Right lobe of liver (tissue), 6 donors: Measurements from ENCODE around the gene GJC1. TPM values are rescaled to one million over a fixed set of nuclear protein-coding genes. Genes with fewer than 3 reads are reported as not detected.

ENCODE experiments used
- ATAC-seq, 4 donors: fragments of 200-7000 bp; cut with Tn5 transposase; one replicate each; pipeline ENCODE4 v1.9.1; 2020; ENCODE audit warnings: mild to moderate bottlenecking in 4 of 4, moderate library complexity in 4 of 4
- DNase-seq, 3 donors: peaks; one replicate each; pipeline ENCODE4 v3.0.0-alpha.2; 2020
- H3K27ac ChIP-seq, 3 donors: fragments of 200-600 bp; one replicate each; pipeline ENCODE4 v1.8.0; 2022
- H3K27me3 ChIP-seq, 2 donors: fragments of 200-600 bp; one replicate each; pipeline ENCODE4 v1.8.0; 2022
- H3K36me3 ChIP-seq, 4 donors: fragments of 200-600 bp; sonication (generic) in 1 of 4; one replicate each; pipeline versions ENCODE4 v1.5.1 to v1.8.0; 2017 to 2022; ENCODE audit warnings: control low read depth in 1 of 4
- H3K4me1 ChIP-seq, 4 donors: fragments of 200-600 bp; sonication (generic) in 1 of 4; one replicate each; pipeline versions ENCODE4 v1.5.1 to v1.8.0; 2017 to 2022; ENCODE audit warnings: control low read depth in 1 of 4
- H3K4me3 ChIP-seq, 3 donors: fragments of 200-600 bp; one replicate each; pipeline ENCODE4 v1.8.0; 2022
- H3K9me3 ChIP-seq, 4 donors: fragments of 200-600 bp; sonication (generic) in 1 of 4; one replicate each; pipeline versions ENCODE4 v1.5.1 to v1.8.0; 2017 to 2022; ENCODE audit warnings: control low read depth in 1 of 4
- POLR2A ChIP-seq: fragments of 450-650 bp; IDR thresholded peaks from one replicate; pipeline ENCODE4 v1.6.1; 2017; ENCODE audit warnings: antibody characterized with exemption, mild to moderate bottlenecking
- WGBS: methylation state at CpG from one replicate; pipeline ENCODE4 v1.1.6; 2018; ENCODE audit warnings: low coverage, low lambda C conversion rate; ENCODE audit not compliant: insufficient coverage; ENCODE audit errors: missing lambda C conversion rate; 5-methylcytosine and 5-hydroxymethylcytosine counted together
- intact Hi-C, 2 donors: fragments of 100-400 bp; cut with DNase I; formaldehyde crosslinking; loops; one replicate each; pipeline versions ENCODE4 v1.11.2 to v1.14.1; 2022
- total RNA-seq, 6 experiments: library from RNA; depleted of rRNA in 2 of 6; stranded (reverse); fragments of >200 nt in 2 of 6; fragmentation: NEBNext Ultra II Directional in 3 of 6; extraction: Animal tissue kit (Norgen Biotek cat#: 25700) in 3 of 6; gene quantifications; one replicate each; pipeline versions ENCODE4 v1.1.0 to v1.2.4, GENCODE V29; 2016 to 2023
- TF ChIP-seq, protein P1 (sequence below), 4 donors: fragments of 200-600 bp in 3 of 4; fragments of 450-650 bp in 1 of 4; IDR thresholded peaks; one replicate each; pipeline versions ENCODE4 v1.5.1 to v1.8.0; 2016 to 2022; ENCODE audit warnings: antibody characterized with exemption in 4 of 4, mild to moderate bottlenecking in 2 of 4
- donor health status: DM: no; HTN: yes; CAD: no.
- donor health status: DM: no; HTN: no; CAD: no.
- donor health status: DM: no; HTN: no; CAD: no.
- donor health status: DM: no; HTN: yes; CAD: no.
- donor health status: DM: no; HTN: yes; CAD: no.

Gene GJC1
- total RNA-seq, 6 experiments from 2014 or later: 0.18 to 0.84 (median 0.33) TPM

DNA sequence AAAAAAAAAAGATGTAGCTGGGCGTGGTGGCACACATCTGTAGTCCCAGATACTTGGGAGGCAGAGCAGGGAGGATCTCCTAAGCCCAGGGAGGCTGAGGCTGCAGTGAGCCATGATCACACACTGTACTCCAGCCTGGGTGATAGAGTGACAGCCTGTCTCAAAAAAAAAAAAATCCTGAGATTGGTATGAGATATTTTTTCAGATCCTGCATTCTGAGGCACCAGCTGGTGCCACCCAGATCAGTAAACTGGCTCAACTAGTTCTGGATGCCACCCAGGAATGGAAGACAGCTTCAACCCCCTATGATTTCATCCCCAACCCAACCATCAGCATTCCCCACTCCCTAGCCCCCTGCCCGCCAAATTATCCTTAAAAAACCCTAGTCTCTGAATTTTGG is 7.1 kb upstream of the GJC1 start:
- intact Hi-C loops: no loop called here
- WGBS: 50% methylated on average over 2 of the region's 2 CpGs
- TF ChIP-seq, protein P1, sequence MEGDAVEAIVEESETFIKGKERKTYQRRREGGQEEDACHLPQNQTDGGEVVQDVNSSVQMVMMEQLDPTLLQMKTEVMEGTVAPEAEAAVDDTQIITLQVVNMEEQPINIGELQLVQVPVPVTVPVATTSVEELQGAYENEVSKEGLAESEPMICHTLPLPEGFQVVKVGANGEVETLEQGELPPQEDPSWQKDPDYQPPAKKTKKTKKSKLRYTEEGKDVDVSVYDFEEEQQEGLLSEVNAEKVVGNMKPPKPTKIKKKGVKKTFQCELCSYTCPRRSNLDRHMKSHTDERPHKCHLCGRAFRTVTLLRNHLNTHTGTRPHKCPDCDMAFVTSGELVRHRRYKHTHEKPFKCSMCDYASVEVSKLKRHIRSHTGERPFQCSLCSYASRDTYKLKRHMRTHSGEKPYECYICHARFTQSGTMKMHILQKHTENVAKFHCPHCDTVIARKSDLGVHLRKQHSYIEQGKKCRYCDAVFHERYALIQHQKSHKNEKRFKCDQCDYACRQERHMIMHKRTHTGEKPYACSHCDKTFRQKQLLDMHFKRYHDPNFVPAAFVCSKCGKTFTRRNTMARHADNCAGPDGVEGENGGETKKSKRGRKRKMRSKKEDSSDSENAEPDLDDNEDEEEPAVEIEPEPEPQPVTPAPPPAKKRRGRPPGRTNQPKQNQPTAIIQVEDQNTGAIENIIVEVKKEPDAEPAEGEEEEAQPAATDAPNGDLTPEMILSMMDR (IDR thresholded peaks at IDR 0.05): no peak
- no peak for TF ChIP-seq POLR2A
- Histone ChIP-seq H3K9me3 (no peaks in the 10 kb centered on the region), H3K27me3 (no peaks in the 10 kb centered on the region), H3K36me3 (no peaks in the 10 kb centered on the region), H3K4me3 (no peak overlapping the region), H3K4me1 (no peaks in the 10 kb centered on the region), H3K27ac (no peak overlapping the region)
- DNase-seq (no peak), ATAC-seq (no peak)

DNA sequence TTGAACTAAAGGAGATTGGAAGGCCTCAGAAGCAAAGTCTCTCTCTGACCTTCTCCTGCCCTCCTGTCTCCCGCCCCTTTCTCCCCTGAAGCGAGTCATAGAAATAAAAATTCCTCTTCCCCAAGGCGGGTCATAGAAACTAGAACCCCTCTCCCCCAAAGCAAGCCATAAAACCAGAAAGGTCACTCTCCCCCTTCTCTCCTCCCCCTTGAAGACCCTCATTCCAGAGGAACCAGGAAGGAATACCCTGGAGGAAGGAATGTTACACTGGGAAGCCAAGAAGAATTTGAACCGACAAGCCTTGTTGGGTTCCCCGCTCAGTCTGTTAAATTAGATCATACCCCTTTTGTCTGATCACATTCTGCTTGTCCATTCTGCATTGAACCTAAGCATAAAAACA is 2.7 kb upstream of the GJC1 start:
- peaks cover 0 to 15% (median 0%) of the 10 kb centered on the region in 4 donors for H3K4me1 ChIP-seq
- TF ChIP-seq, protein P1 (IDR thresholded peaks at IDR 0.05): no peak
- no peak for TF ChIP-seq POLR2A
- H3K36me3 ChIP-seq: no peaks in the 10 kb centered on the region
- no peak for ATAC-seq
- peaks cover 0 to 28% of the 10 kb centered on the region in 2 donors for H3K27me3 ChIP-seq
- no peaks in the 10 kb centered on the region for H3K9me3 ChIP-seq
- no peak for DNase-seq
- 80% methylated on average over 5 of the region's 5 CpGs for WGBS
- no peak overlapping the region for H3K27ac ChIP-seq
- H3K4me3 ChIP-seq: no peak overlapping the region
- intact Hi-C loops: no loop called here

DNA sequence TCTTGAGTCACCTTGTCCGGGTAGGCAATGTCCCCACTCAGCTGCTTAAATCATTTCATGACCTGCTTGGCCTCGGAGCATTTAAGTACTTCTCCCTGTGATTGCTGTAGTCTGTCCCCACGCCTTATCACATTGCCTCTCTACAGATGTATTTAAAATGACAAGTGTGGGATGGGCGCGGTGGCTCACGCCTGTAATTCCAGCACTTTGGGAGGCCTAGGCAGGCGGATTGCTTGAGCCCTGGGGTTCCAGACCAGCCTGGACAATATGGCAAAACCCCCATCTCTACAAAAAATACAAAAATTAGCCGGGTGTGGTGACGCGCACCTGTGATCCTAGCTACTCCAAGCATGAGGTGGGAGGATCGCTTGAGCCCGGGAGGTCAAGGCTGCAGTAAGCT is 1.3 kb upstream of the GJC1 start:
- Histone ChIP-seq H3K9me3 (no peaks in the 10 kb centered on the region), H3K4me1 (peaks cover 0 to 15% (median 0%) of the 10 kb centered on the region in 4 donors), H3K27ac (no peak overlapping the region), H3K27me3 (peaks cover 0 to 34% of the 10 kb centered on the region in 2 donors), H3K4me3 (no peak overlapping the region), H3K36me3 (no peaks in the 10 kb centered on the region)
- TF ChIP-seq, protein P1 (IDR thresholded peaks at IDR 0.05): no peak
- no peak for TF ChIP-seq POLR2A
- ATAC-seq: no peak
- DNase-seq: no peak
- WGBS: 73% methylated on average over 11 of the region's 12 CpGs
- intact Hi-C loops: no loop called here

DNA sequence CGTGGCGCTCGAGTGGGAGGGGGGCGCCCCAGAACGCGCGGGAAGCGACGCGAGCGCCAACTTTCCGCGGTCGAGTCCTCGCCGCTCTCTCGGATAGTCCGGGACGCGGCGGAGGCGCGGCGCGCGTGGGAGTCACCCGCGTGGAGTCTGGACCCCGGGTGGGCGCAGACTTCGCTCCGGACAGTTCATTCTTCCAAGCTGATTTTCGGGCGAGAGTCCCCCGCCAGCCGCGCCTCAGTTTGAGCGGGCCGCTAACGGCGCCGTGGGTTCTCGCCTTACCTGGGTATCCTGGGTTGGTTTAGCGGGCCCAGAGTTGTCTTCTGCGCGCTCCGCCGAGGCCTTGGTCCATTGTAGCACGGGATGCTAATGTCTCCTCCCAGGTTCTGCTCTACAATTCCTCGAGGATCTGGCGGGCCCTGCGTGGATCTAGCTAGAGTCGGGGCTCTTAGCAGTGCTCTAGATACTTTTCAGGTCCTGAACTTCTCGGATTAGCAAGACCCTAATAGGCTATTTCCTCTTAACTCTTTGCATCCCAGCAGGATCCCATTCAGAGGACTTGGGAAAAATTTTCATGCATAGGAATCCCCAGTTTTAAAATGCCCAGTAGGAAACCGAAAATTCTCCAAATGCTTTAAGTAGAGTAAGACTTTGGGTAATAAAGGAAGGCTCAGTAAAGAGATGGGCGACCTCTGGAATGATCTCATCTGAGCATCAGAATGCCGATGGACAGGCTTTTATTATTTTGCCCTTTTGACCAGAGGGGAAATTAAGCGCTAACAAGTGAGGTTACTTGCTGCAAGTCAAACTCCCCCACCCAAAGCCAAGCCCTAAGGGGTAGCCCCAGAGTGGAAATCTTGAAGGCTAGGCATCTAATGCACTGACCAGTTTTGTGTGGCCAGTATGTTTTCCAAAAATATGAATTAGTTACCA is 537 bp upstream of the GJC1 start:
- peaks cover 0 to 34% of the 10 kb centered on the region in 2 donors for H3K27me3 ChIP-seq
- H3K4me3 ChIP-seq: peak overlapping the region in 2 of 3 donors; percentile 33 to 47
- H3K36me3 ChIP-seq: no peaks in the 10 kb centered on the region
- intact Hi-C loops: no loop called here
- no peaks in the 10 kb centered on the region for H3K9me3 ChIP-seq
- H3K4me1 ChIP-seq: peaks cover 0 to 15% (median 0%) of the 10 kb centered on the region in 4 donors
- WGBS: 6% methylated on average over 21 of the region's 58 CpGs
- no peak for TF ChIP-seq POLR2A
- TF ChIP-seq, protein P1 (IDR thresholded peaks at IDR 0.05): no peak
- H3K27ac ChIP-seq: no peak overlapping the region
- ATAC-seq: peak; percentile 60 to 66 (median 63)
- DNase-seq: peak in 1 of 3 donors; percentile 35
